Stimulated activated CD8-positive, alpha-beta memory T cell treated with anti-CD3 and anti-CD28 coated beads, Interleukin-4, amount 100 ng/mL, for 48 hours (primary cell): Measurements from ENCODE around the gene RPS6KC1.
"Not testable (repeated sequence)": the region's sequence is repeated elsewhere in the genome, so short reads cannot be mapped to it uniquely, and the experiment has no call there.

ENCODE experiments used
- DNase-seq: peaks from one replicate; pipeline ENCODE4 v3.0.0-alpha.2; 2020

The RPS6KC1 gene

GRCh38 chr1:213163278-213163711 lies 112.3 kb downstream of the RPS6KC1 start:
- no peak for DNase-seq

GRCh38 chr1:213164561-213164960 lies 113.5 kb downstream of the RPS6KC1 start:
- DNase-seq: no peak

GRCh38 chr1:213166852-213167251 lies 115.8 kb downstream of the RPS6KC1 start:
- no peak for DNase-seq

GRCh38 chr1:213171711-213172110 lies 120.7 kb downstream of the RPS6KC1 start:
- DNase-seq: no peak

- DNase-seq: no peak
Measured at GRCh38 chr1:213176341-213176740, 125.3 kb downstream of the RPS6KC1 start.

- DNase-seq: no peak
Measured at GRCh38 chr1:213179784-213180183, 128.7 kb downstream of the RPS6KC1 start.

GRCh38 chr1:213180833-213181232 lies 129.8 kb downstream of the RPS6KC1 start:
- no peak for DNase-seq

- no peak for DNase-seq
Measured at GRCh38 chr1:213183036-213183672, 132.1 kb downstream of the RPS6KC1 start.

GRCh38 chr1:213186168-213186567 lies 135.1 kb downstream of the RPS6KC1 start:
- DNase-seq: no peak

GRCh38 chr1:213192026-213192425 lies 141.0 kb downstream of the RPS6KC1 start:
- DNase-seq: no peak

- DNase-seq: no peak
Measured at GRCh38 chr1:213194383-213194782, 143.3 kb downstream of the RPS6KC1 start.

GRCh38 chr1:213194855-213195254 lies 143.8 kb downstream of the RPS6KC1 start:
- DNase-seq: no peak

GRCh38 chr1:213196328-213197054 lies 145.4 kb downstream of the RPS6KC1 start:
- not testable (repeated sequence) for DNase-seq

- DNase-seq: no peak
Measured at GRCh38 chr1:213200630-213201029, 149.6 kb downstream of the RPS6KC1 start.

GRCh38 chr1:213201380-213202155 lies 150.5 kb downstream of the RPS6KC1 start:
- no peak for DNase-seq

- no peak for DNase-seq
Measured at GRCh38 chr1:213211201-213211600, 160.2 kb downstream of the RPS6KC1 start.

- DNase-seq: not testable (repeated sequence)
Measured at GRCh38 chr1:213219076-213219475, 168.0 kb downstream of the RPS6KC1 start.

- no peak for DNase-seq
Measured at GRCh38 chr1:213221209-213221608, 170.2 kb downstream of the RPS6KC1 start.

GRCh38 chr1:213227458-213227857 lies 176.4 kb downstream of the RPS6KC1 start:
- DNase-seq: no peak

- no peak for DNase-seq
Measured at GRCh38 chr1:213231795-213232231, 180.8 kb downstream of the RPS6KC1 start.

- no peak for DNase-seq
Measured at GRCh38 chr1:213242883-213243282, 191.8 kb downstream of the RPS6KC1 start.

GRCh38 chr1:213244664-213245091 lies 193.6 kb downstream of the RPS6KC1 start:
- no peak for DNase-seq

- no peak for DNase-seq
Measured at GRCh38 chr1:213245260-213245910, 194.3 kb downstream of the RPS6KC1 start.
